Fibroblast of peridontal ligament (primary cell): Measurements from ENCODE around the gene VAV1.

ENCODE experiments used
- DNase-seq: peaks from one replicate; pipeline ENCODE4 v3.0.0-alpha.2; 2010; ENCODE audit errors: extremely low read depth

The VAV1 gene

DNA sequence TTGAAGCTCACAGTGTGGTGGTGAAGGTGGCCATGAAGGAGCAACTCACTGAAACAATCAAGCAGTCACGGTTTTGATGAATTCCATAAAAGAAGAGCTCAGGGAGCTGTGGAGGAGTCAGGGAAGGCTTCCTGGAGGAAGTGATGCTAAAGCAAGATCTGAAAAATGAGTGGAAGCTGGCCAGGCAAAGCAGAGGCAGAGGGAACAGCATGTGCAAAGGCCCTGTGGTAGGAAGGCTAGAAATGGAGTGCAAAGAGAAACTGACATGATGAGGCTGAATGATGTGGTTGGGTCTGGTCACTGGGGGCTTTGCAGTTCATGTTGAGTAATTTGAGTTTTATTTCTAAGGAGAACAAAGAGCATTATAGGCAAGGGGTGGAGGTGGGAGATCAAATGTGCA is 121.8 kb downstream of the VAV1 start:
- no peak for DNase-seq

GRCh38 chr19:6903446-6903845 is 130.9 kb downstream of the VAV1 start:
- no peak for DNase-seq

DNA sequence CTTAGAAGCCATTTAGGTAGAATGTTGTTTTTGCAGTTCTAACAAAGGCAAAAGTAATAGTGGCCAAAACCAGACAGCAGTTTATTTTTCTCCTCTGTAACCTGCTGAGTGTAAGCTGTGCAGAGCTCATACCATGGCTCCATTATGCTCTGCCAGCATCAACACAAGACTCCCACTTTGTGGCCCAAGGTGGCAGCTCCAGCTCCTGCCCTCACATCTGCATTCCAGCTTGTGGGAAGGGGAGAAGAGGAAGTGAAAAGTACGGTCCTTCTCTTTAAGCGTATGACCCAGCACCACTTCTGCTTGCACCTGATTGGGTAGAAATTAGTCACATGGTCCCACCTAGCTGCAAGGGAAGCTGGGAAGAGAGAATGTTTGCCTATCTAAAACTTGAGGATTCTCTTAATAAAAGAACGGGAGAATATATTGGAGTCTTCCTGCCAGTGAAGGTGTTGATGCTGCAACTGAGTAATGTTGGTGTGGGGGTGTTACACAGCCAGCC is 134.1 kb downstream of the VAV1 start:
- no peak for DNase-seq
